A549 (cell line): ENCODE data around the gene PTPA. TPM values are rescaled to one million over a fixed set of nuclear protein-coding genes. Genes with fewer than 3 reads are reported as not detected.

Experiments
- ATAC-seq, 2 experiments: fragments of 200-7000 bp in 1 of 2; fragments of >200 bp in 1 of 2; cut with Nextera tagmentation in 1 of 2; cut with Tn5 transposase in 1 of 2; 3 replicates each; pipeline versions ENCODE4 v1.8.0 to v1.9.1; 2018 to 2020; ENCODE audit warnings: mild to moderate bottlenecking in 1 of 2, moderate library complexity in 1 of 2
- CTCF ChIA-PET: fragments of 300-600 bp; sonication (Branson Sonifier 250); formaldehyde crosslinking; extraction: SDS; loops from one replicate; lab custom pipeline; 2021; ENCODE audit warnings: antibody characterized with exemption, inconsistent platforms; lab: Yijun Ruan, JAX
- POLR2A ChIA-PET: fragments of 350-600 bp; formaldehyde crosslinking; extraction: SDS; loops from one replicate; lab custom pipeline; 2021; ENCODE audit warnings: antibody characterized with exemption, inconsistent platforms; lab: Yijun Ruan, JAX
- DNase-seq, 2 experiments: peaks; one replicate each; pipeline versions ENCODE4 v3.0.0 to v3.0.0-alpha.2; 2011 to 2016; ENCODE audit warnings: low read depth in 1 of 2, low spot score in 1 of 2
- FAIRE-seq: peaks from 2 replicates; lab custom pipeline; 2011; peaks lifted over from hg19 to GRCh38; lab: Jason Lieb, UNC
- H3K27ac ChIP-seq, 2 experiments: fragments of >200 bp; sonication (Bioruptor Twin); formaldehyde crosslinking; 3 replicates each; pipeline ENCODE4 v1.5.1; 2016 to 2017
- H3K4me1 ChIP-seq: fragments of >200 bp; sonication (Bioruptor Twin); formaldehyde crosslinking; 3 replicates; pipeline ENCODE4 v1.6.1; 2016
- H3K4me2 ChIP-seq: fragments of >200 bp; sonication (Bioruptor Twin); formaldehyde crosslinking; 3 replicates; pipeline ENCODE4 v1.6.1; 2016
- H3K4me3 ChIP-seq: fragments of >200 bp; sonication (Bioruptor Twin); formaldehyde crosslinking; 3 replicates; pipeline ENCODE4 v1.5.1; 2016
- H3K9me3 ChIP-seq: fragments of >200 bp; sonication (Bioruptor Twin); formaldehyde crosslinking; 3 replicates; pipeline ENCODE4 v1.6.1; 2016
- ATOH8 ChIP-seq: fragments of 250-450 bp; sonication (Bioruptor Pico); IDR thresholded peaks from 2 replicates; pipeline ENCODE4 v1.5.0; 2020; ENCODE audit warnings: low read depth, mild to moderate bottlenecking, moderate library complexity
- BCL3 ChIP-seq: fragments of >200 bp; sonication (Bioruptor Twin); formaldehyde crosslinking; IDR thresholded peaks from 3 replicates; pipeline ENCODE4 v1.6.1; 2016
- CHD2 ChIP-seq: fragments of 150-350 bp; IDR thresholded peaks from 2 replicates; pipeline ENCODE4 v1.6.1; 2014; ENCODE audit warnings: low read length; ENCODE audit not compliant: partially characterized antibody
- CHD4 ChIP-seq: fragments of 200-600 bp; sonication (generic); IDR thresholded peaks from 2 replicates; pipeline ENCODE4 v1.6.1; 2016; ENCODE audit warnings: antibody characterized with exemption, mild to moderate bottlenecking, borderline replicate concordance
- CTCF ChIP-seq: fragments of >200 bp; sonication (Bioruptor Twin); formaldehyde crosslinking; IDR thresholded peaks from 3 replicates; pipeline ENCODE4 v1.5.1; 2016
- EHF ChIP-seq: fragments of 250-450 bp; sonication (Bioruptor Pico); IDR thresholded peaks from 2 replicates; pipeline ENCODE4 v1.5.0; 2020; ENCODE audit warnings: mild to moderate bottlenecking
- EP300 ChIP-seq, 2 experiments: fragments of >200 bp; sonication (Bioruptor Twin); formaldehyde crosslinking; IDR thresholded peaks; 2 replicates in 1 of 2; 3 replicates in 1 of 2; pipeline ENCODE4 v1.6.1; 2016 to 2017
- GATA3 ChIP-seq: IDR thresholded peaks from 2 replicates; pipeline ENCODE4 v1.6.1; 2012; ENCODE audit warnings: borderline replicate concordance
- HDAC2 ChIP-seq: fragments of 200-600 bp; sonication (generic); IDR thresholded peaks from 2 replicates; pipeline ENCODE4 v1.6.1; 2016
- HES2 ChIP-seq: fragments of >200 bp; sonication (Bioruptor Twin); formaldehyde crosslinking; IDR thresholded peaks from 2 replicates; pipeline ENCODE4 v1.6.1; 2016
- HMGXB4 ChIP-seq: fragments of 250-450 bp; sonication (Bioruptor Pico); IDR thresholded peaks from 2 replicates; pipeline ENCODE4 v1.5.0; 2021; ENCODE audit warnings: mild to moderate bottlenecking, moderate library complexity, borderline replicate concordance
- HOXA7 ChIP-seq: fragments of 250-450 bp; sonication (Bioruptor Pico); IDR thresholded peaks from 2 replicates; pipeline ENCODE4 v1.5.0; 2020; ENCODE audit warnings: mild to moderate bottlenecking, moderate library complexity
- HOXB13 ChIP-seq: fragments of 250-450 bp; sonication (Bioruptor Pico); IDR thresholded peaks from 2 replicates; pipeline ENCODE4 v1.5.0; 2020; ENCODE audit warnings: low read depth, mild to moderate bottlenecking, moderate library complexity
- HOXB5 ChIP-seq: fragments of 250-450 bp; sonication (Bioruptor Pico); IDR thresholded peaks from 2 replicates; pipeline ENCODE4 v1.5.0; 2020; ENCODE audit warnings: mild to moderate bottlenecking, moderate library complexity
- KDM1A ChIP-seq: fragments of 200-600 bp; sonication (generic); IDR thresholded peaks from 2 replicates; pipeline ENCODE4 v1.6.1; 2016; ENCODE audit warnings: low read depth, mild to moderate bottlenecking
- MYC ChIP-seq: IDR thresholded peaks from 2 replicates; pipeline ENCODE4 v1.6.1; 2012; ENCODE audit warnings: mild to moderate bottlenecking, inconsistent platforms, low read length, improper control_type of control experiment, borderline replicate concordance
- NFE2L2 ChIP-seq: fragments of 150-350 bp; conservative IDR thresholded peaks from 2 replicates; pipeline ENCODE4 v1.6.1; 2014; ENCODE audit warnings: low read length
- RAD21 ChIP-seq, 2 experiments: fragments of >200 bp in 1 of 2; sonication (Bioruptor Twin) in 1 of 2; formaldehyde crosslinking in 1 of 2; IDR thresholded peaks in 1 of 2; conservative IDR thresholded peaks in 1 of 2; 2 replicates in 1 of 2; 3 replicates in 1 of 2; pipeline ENCODE4 v1.6.1; 2012 to 2018; ENCODE audit warnings: inconsistent platforms in 1 of 2
- RCOR1 ChIP-seq: fragments of 150-350 bp; IDR thresholded peaks from 2 replicates; pipeline ENCODE4 v1.6.1; 2014; ENCODE audit warnings: antibody characterized with exemption, low read length, low read depth
- RNF2 ChIP-seq: fragments of 200-600 bp; sonication (generic); IDR thresholded peaks from 2 replicates; pipeline ENCODE4 v1.6.1; 2016; ENCODE audit warnings: low read depth, mild to moderate bottlenecking, antibody characterized with exemption, moderate library complexity, borderline replicate concordance
- TFCP2L1 ChIP-seq: fragments of 250-450 bp; sonication (Bioruptor Pico); IDR thresholded peaks from 2 replicates; pipeline ENCODE4 v1.5.0; 2021; ENCODE audit warnings: mild to moderate bottlenecking
- TP53 ChIP-seq: fragments of 250-450 bp; sonication (Bioruptor Pico); IDR thresholded peaks from 2 replicates; pipeline ENCODE4 v1.5.0; 2021; ENCODE audit warnings: mild to moderate bottlenecking, moderate library complexity
- ZC3H11A ChIP-seq: fragments of 450-650 bp; IDR thresholded peaks from 2 replicates; pipeline ENCODE4 v1.6.1; 2014; ENCODE audit warnings: antibody characterized with exemption, mild to moderate bottlenecking
- ZFP36 ChIP-seq: fragments of 450-650 bp; IDR thresholded peaks from 2 replicates; pipeline ENCODE4 v1.6.1; 2014; ENCODE audit warnings: borderline replicate concordance; ENCODE audit not compliant: partially characterized antibody
- WGBS: methylation state at CpG from one replicate; pipeline ENCODE4 v1.1.6; 2017; ENCODE audit errors: missing lambda C conversion rate; 5-methylcytosine and 5-hydroxymethylcytosine counted together
- polyA plus RNA-seq, 4 experiments: library from polyadenylated mRNA; depleted of rRNA in 3 of 4; stranded (reverse); fragments of >200 nt; fragmentation: RNase III in 1 of 4; extraction: RNeasy Plus Mini Kit Qiagen cat#74134 plus additional on column Dnase treatment in 1 of 4; gene quantifications; 2 replicates in 3 of 4; 3 replicates in 1 of 4; pipeline ENCODE4 v1.2.3, GENCODE V29; 2011 to 2017

Gene PTPA
- polyA plus RNA-seq, 2 of the 4 experiments (the other 2 are of a cell fraction): 140 to 161 TPM

- no peaks in the 10 kb centered on the region for H3K9me3 ChIP-seq
- CTCF ChIA-PET: interaction anchor here (0.8 to 2.4 kb wide), 7 partner anchors 12 to 529 kb away, joined by 3 to 9 read pairs (median 4); no protein-coding TSS in a partner anchor
- 91% methylated on average over 13 of the region's 21 CpGs for WGBS
- H3K4me3 ChIP-seq: no peak overlapping the region
- POLR2A ChIA-PET: interaction anchor here (1.7 kb wide), 1 partner anchor 15 kb away, joined by 7 read pairs; the partner anchor contains the start of genes CRAT and PTPA
- DNase-seq (no peak), ATAC-seq (0 out of 6 replicates have a peak, but pooled peaks of 1 of the 2 experiments have one; percentile 6), FAIRE-seq (no peak)
- no peak for TF ChIP-seq ATOH8
- TF ChIP-seq BCL3: no peak
- no peak for TF ChIP-seq EP300 (IDR thresholded peaks at IDR 0.05)
- TF ChIP-seq CTCF: no peak
- no peak for TF ChIP-seq HOXB5 (CRISPR knock-in tag)
- TF ChIP-seq TFCP2L1 (CRISPR knock-in tag): no peak
- TF ChIP-seq CHD2: no peak
- no peaks in the 10 kb centered on the region for H3K4me1 ChIP-seq
- no peak overlapping the region for H3K4me2 ChIP-seq
- H3K27ac ChIP-seq: no peak overlapping the region
Observed at GRCh38 chr9:129095170-129095667, 16.0 kb upstream of the PTPA start.

GRCh38 chr9:129095908-129096307 lies 15.3 kb upstream of the PTPA start:
- Histone ChIP-seq H3K4me3 (no peak overlapping the region), H3K4me2 (no peak overlapping the region), H3K27ac (no peak overlapping the region), H3K9me3 (no peaks in the 10 kb centered on the region), H3K4me1 (no peaks in the 10 kb centered on the region)
- FAIRE-seq (no peak), DNase-seq (no peak), ATAC-seq (no peak)
- CTCF ChIA-PET: interaction anchor here (0.8 to 2.4 kb wide), 4 partner anchors 11 to 34 kb away, joined by 3 to 9 read pairs (median 5); no protein-coding TSS in a partner anchor
- POLR2A ChIA-PET: no interaction called here
- TF ChIP-seq HOXB13 (CRISPR knock-in tag): no peak
- TF ChIP-seq NFE2L2: no peak
- 94% methylated on average over 7 of the region's 12 CpGs for WGBS

- 89% methylated on average over 16 of the region's 16 CpGs for WGBS
- ATAC-seq (no peak), DNase-seq (no peak), FAIRE-seq (no peak)
- H3K9me3 ChIP-seq: no peaks in the 10 kb centered on the region
- ChIA-PET POLR2A (no interaction called here), CTCF (interaction anchor here (0.6 to 1.2 kb wide), 10 partner anchors 9 to 362 kb away, joined by 3 to 4 read pairs (median 3); no protein-coding TSS in a partner anchor)
- H3K27ac ChIP-seq: no peak overlapping the region
- H3K4me3 ChIP-seq: no peak overlapping the region
- H3K4me1 ChIP-seq: no peaks in the 10 kb centered on the region
- no peak overlapping the region for H3K4me2 ChIP-seq
- TF ChIP-seq HES2 (no peak), CHD4 (no peak), CTCF (no peak), EHF (no peak), RCOR1 (no peak), GATA3 (no peak), HDAC2 (no peak), ZC3H11A (no peak), RNF2 (no peak), RAD21 (conservative IDR thresholded peaks at IDR 0.05 in 1 of 2, IDR thresholded peaks at IDR 0.05 in 1 of 2) (no peak), HMGXB4 (CRISPR knock-in tag) (no peak), KDM1A (no peak), HOXA7 (CRISPR knock-in tag) (no peak), ZFP36 (no peak), TP53 (CRISPR knock-in tag) (no peak), MYC (no peak)
Observed at GRCh38 chr9:129097671-129098306, 13.4 kb upstream of the PTPA start.
